Ascending aorta (tissue), 2 donors: ENCODE measurements around the gene MFN2. TPM values are rescaled to one million over a fixed set of nuclear protein-coding genes. Genes with fewer than 3 reads are reported as not detected.
"Not testable (repeated sequence)": the region's sequence is repeated elsewhere in the genome, so short reads cannot be mapped to it uniquely, and the experiment has no call there.

ENCODE experiments used
- DNase-seq, 2 donors: peaks; one replicate each; pipeline ENCODE4 v3.0.0-alpha.2; 2019; ENCODE audit warnings: low spot score in 2 of 2
- H3K27ac ChIP-seq, 2 donors: fragments of 200-600 bp; sonication (generic); one replicate each; pipeline ENCODE4 v1.5.1; 2016 to 2017; ENCODE audit warnings: mild to moderate bottlenecking in 1 of 2
- H3K27me3 ChIP-seq: fragments of 200-600 bp; sonication (generic); one replicate; pipeline ENCODE4 v1.5.1; 2017
- H3K36me3 ChIP-seq, 2 donors: fragments of 200-600 bp; sonication (generic); one replicate each; pipeline ENCODE4 v1.5.1; 2016
- H3K4me1 ChIP-seq, 2 donors: fragments of 200-600 bp; sonication (generic); one replicate each; pipeline ENCODE4 v1.5.1; 2016 to 2017; ENCODE audit warnings: mild to moderate bottlenecking in 1 of 2
- H3K4me3 ChIP-seq, 2 donors: fragments of 200-600 bp; sonication (generic); one replicate each; pipeline ENCODE4 v1.5.1; 2016 to 2017; ENCODE audit warnings: mild to moderate bottlenecking in 1 of 2
- H3K9me3 ChIP-seq, 2 donors: fragments of 200-600 bp; sonication (generic); one replicate each; pipeline ENCODE4 v1.5.1; 2016
- intact Hi-C: fragments of 100-400 bp; cut with DNase I; formaldehyde crosslinking; loops from one replicate; pipeline ENCODE4 v1.15.1; 2023
- total RNA-seq: library from RNA; depleted of rRNA; stranded (reverse); fragments of >200 nt; gene quantifications from one replicate; pipeline ENCODE4 v1.1.0, GENCODE V29; 2016
- TF ChIP-seq, protein P1 (sequence below), 3 experiments: fragments of 200-600 bp in 2 of 3; fragments of 450-650 bp in 1 of 3; sonication (generic) in 2 of 3; IDR thresholded peaks; one replicate each; pipeline ENCODE4 v1.5.1; 2016 to 2019; ENCODE audit warnings: antibody characterized with exemption in 3 of 3, mild to moderate bottlenecking in 1 of 3, moderate library complexity in 1 of 3

MFN2 gene
- total RNA-seq, 1 donor from 2014 or later: 85.6 TPM

DNA sequence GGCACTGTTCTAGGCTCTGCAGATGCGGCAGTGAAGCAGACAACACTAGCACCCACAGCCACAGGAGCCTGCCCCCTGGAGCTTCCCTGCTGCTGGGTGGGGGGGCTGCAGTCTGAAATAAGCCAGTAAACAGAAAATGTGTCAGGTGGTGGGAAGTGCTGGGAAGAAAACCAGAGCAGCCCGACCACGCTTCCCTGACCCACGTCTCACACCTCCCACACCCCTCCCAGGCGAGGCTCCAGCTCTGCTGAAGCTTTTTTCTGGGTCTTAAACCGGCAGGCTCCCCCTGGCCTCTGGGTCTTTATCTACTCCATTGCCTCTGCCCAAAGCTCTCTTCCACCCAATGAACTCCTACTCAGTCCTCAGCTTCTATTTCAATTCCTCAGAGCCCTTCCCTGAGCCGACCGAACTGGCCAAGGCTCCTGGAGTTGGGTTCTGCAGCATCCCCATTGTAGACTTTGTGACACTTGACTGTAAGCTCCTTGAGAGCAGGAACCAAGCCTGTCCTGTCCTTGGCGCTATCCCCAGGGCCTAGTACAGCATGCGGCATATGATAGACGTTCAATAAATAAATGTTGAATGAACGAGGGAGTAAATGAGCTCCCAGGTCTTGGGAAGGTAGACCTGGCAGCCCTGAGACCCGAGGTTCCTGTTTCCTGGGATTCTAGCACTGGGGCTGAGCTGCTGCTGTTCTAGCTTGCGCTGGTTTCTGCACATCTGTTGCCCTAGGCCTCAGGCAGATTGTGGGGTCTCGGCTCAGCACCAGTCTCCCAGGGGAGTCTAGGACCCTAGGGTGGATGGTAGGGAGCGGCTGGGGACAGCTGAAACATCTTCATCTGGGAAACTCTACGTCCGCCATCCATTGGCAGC, 57.5 kb downstream of the MFN2 start:
- Histone ChIP-seq H3K4me3 (no peak overlapping the region), H3K36me3 (no peaks in the 10 kb centered on the region), H3K9me3 (no peaks in the 10 kb centered on the region), H3K27me3 (no peaks in the 10 kb centered on the region), H3K4me1 (peaks cover 0 to 3% of the 10 kb centered on the region in 2 donors), H3K27ac (no peak overlapping the region)
- no peak for DNase-seq
- TF ChIP-seq, protein P1, sequence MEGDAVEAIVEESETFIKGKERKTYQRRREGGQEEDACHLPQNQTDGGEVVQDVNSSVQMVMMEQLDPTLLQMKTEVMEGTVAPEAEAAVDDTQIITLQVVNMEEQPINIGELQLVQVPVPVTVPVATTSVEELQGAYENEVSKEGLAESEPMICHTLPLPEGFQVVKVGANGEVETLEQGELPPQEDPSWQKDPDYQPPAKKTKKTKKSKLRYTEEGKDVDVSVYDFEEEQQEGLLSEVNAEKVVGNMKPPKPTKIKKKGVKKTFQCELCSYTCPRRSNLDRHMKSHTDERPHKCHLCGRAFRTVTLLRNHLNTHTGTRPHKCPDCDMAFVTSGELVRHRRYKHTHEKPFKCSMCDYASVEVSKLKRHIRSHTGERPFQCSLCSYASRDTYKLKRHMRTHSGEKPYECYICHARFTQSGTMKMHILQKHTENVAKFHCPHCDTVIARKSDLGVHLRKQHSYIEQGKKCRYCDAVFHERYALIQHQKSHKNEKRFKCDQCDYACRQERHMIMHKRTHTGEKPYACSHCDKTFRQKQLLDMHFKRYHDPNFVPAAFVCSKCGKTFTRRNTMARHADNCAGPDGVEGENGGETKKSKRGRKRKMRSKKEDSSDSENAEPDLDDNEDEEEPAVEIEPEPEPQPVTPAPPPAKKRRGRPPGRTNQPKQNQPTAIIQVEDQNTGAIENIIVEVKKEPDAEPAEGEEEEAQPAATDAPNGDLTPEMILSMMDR (IDR thresholded peaks at IDR 0.05): no peak
- intact Hi-C loops: no loop called here

DNA sequence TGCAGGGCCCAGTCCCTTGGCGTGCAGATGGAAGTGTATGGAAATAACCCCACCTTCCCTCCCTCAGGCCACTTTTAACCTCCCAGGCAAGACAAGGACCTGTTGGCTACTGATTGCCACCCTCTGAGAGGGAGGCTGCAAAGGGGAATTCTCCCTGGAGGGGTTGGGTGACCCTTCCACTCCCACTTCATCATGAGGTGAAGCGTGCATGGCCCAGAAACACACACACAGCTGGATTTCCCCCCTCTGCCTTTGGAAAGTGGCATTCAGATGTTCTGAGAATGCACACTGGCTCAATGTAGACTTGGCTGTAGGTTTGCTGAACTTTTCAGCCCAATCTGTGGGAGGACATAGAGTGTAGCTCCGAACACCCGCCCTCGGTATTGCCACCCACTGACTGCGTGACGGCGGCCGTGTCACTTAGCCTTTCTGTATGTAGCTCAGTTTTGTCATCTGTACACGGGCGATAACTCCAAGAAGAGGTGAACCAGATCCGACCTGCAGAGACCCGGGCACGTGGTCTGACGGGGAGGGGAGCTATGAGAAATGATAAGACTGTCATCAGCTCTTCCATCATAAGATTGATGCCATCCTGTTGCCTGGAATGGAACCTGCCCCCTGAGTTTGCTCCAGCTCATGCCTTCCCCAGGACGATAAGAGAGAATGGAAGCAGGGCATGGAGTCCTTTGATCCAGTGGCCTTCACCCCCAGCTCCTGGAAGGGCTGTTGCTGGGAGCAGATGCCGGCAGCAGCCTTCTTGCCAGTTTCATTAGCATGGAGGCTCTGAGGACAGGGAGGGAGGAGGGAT, 58.3 kb downstream of the MFN2 start:
- TF ChIP-seq, protein P1 (IDR thresholded peaks at IDR 0.05): no peak
- intact Hi-C loops: no loop called here
- H3K27ac ChIP-seq: no peak overlapping the region
- peaks cover 0 to 3% of the 10 kb centered on the region in 2 donors for H3K4me1 ChIP-seq
- no peaks in the 10 kb centered on the region for H3K27me3 ChIP-seq
- H3K4me3 ChIP-seq: no peak overlapping the region
- H3K9me3 ChIP-seq: no peaks in the 10 kb centered on the region
- DNase-seq: no peak
- no peaks in the 10 kb centered on the region for H3K36me3 ChIP-seq

DNA sequence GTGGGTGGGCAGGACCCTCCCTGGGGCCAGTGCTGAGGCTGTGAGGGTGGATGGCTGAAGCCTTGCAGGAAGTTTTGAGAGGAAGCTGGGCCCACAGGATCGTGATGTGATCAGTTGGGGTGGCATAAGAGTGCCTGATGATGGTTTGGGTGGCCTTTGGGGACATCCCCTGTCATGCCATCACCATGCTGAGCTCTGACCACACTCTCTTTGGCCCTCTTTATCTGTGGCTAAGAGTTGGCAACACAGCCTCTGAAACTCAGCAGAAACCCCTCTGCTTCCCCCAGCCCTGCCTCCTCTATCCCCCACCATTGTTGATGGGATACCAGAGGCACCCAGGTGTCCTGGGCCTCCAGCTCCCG, 58.9 kb downstream of the MFN2 start:
- Histone ChIP-seq H3K36me3 (no peaks in the 10 kb centered on the region), H3K4me1 (peaks cover 0 to 2% of the 10 kb centered on the region in 2 donors), H3K27ac (no peak overlapping the region), H3K27me3 (no peaks in the 10 kb centered on the region), H3K4me3 (no peak overlapping the region), H3K9me3 (no peaks in the 10 kb centered on the region)
- DNase-seq: no peak
- TF ChIP-seq, protein P1 (IDR thresholded peaks at IDR 0.05): no peak
- intact Hi-C loops: no loop called here

DNA sequence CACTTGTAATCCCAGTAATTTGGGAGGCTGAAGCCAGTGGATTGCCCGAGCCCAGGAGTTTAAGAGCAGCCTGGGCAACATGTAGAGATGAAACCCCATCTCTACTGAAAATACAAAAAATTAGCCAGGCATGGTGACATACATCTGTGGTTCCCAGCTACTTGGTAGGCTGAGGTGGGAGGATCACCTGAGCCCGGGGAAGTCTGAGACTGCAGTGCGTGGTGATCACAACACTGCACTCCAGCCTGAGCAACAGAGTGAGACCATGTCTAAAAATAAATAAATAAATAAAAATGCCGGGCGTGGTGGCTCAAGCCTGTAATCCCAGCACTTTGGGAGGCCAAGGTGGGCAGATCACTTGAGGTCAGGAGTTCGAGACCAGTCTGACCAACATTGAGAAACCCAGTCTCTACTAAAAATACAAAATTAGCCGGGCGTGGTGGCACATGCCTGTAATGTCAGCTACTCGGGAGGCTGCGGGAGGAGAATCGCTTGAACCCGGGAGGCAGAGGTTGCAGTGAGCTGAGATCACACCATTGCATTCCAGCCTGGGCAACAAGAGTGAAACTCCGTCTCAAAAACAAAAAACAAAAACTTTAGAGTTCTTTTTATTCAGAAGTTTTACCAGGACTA, 59.7 kb downstream of the MFN2 start:
- H3K36me3 ChIP-seq, H3K9me3 ChIP-seq, intact Hi-C loops, H3K4me3 ChIP-seq, DNase-seq, H3K27me3 ChIP-seq, H3K4me1 ChIP-seq, H3K27ac ChIP-seq: not testable (repeated sequence)

DNA sequence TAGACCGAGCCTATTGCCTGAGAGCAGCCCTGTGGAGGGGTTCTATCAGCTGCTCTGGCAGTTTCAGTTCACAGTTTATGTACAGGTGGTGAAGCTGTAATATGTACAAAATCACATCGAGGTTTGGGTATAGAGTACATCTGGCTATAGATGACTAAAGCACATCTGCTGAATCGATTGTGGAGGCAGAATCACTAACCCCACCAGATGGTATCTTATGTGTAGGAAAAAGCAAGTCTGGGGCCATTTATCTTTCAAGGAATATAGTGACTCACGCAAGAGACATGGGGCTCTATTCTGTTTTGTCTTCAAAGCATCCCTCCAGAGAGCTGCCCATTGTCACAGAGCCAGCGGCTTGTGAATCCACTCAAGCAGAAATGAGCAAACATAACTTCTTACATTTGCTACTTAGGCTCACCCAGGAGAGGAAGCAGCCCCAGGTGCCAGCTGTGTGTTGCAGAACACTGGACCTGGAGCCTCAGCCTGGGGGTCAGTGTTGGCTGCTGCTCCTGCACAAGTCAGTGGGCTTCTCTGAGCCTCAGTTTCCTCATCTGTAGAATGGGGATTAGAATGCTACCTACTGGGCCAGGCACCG, 60.3 kb downstream of the MFN2 start:
- intact Hi-C loops: no loop called here
- H3K36me3 ChIP-seq: no peaks in the 10 kb centered on the region
- H3K27ac ChIP-seq: no peak overlapping the region
- H3K27me3 ChIP-seq: no peaks in the 10 kb centered on the region
- DNase-seq: no peak
- H3K4me3 ChIP-seq: no peak overlapping the region
- TF ChIP-seq, protein P1 (IDR thresholded peaks at IDR 0.05): no peak
- no peaks in the 10 kb centered on the region for H3K4me1 ChIP-seq
- no peaks in the 10 kb centered on the region for H3K9me3 ChIP-seq

DNA sequence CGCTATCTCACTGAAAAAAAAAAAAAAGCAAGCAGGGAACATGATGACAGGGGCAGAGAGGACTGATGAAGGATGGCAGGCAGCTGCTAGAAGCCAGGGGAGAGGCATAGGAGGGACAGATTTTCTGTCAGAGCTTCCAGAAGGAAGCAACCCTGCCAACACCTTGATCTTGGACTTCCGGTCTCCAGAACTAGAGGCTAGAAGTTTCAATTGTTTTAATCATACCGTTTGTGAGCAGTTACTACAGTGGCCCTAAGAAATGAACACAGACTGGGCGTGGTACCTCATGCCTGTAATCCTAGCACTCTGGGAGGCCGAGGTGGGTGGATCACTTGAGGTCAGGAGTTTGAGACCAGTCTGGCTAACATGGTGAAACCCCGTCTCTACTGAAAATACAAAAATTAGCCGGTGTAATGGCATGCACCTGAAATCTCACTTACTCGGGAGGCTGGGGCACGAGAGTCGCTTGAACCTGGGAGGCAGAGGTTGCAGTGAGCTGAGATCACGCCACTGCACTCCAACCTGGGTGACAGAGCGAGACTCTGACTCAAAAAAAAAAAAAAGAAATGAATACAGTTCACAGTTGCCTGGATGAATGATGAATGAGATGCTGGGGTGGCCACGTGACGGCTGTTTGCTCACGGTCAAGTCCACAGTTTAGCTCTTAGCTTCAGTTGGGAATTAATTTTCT, 64.1 kb downstream of the MFN2 start:
- H3K4me3 ChIP-seq, H3K27ac ChIP-seq, H3K27me3 ChIP-seq, H3K4me1 ChIP-seq, H3K36me3 ChIP-seq, DNase-seq, intact Hi-C loops, H3K9me3 ChIP-seq: not testable (repeated sequence)
